Lung microvascular endothelial cell (primary cell): ENCODE measurements around the gene TUBAL3. TPM values are rescaled to one million over a fixed set of nuclear protein-coding genes. Genes with fewer than 3 reads are reported as not detected.

ENCODE experiments used
- DNase-seq, 2 donors: peaks; one replicate each; pipeline versions ENCODE4 v3.0.0 to v3.0.0-alpha.2; 2010; ENCODE audit warnings: low read depth in 2 of 2
- total RNA-seq: library from RNA; depleted of rRNA; stranded (reverse); fragments of >200 nt; gene quantifications from 2 replicates; pipeline ENCODE4 v1.2.1, GENCODE V29; 2014

The TUBAL3 gene
- total RNA-seq: under 0.01 TPM in 1 of 2 replicates, not detected in the other

DNA sequence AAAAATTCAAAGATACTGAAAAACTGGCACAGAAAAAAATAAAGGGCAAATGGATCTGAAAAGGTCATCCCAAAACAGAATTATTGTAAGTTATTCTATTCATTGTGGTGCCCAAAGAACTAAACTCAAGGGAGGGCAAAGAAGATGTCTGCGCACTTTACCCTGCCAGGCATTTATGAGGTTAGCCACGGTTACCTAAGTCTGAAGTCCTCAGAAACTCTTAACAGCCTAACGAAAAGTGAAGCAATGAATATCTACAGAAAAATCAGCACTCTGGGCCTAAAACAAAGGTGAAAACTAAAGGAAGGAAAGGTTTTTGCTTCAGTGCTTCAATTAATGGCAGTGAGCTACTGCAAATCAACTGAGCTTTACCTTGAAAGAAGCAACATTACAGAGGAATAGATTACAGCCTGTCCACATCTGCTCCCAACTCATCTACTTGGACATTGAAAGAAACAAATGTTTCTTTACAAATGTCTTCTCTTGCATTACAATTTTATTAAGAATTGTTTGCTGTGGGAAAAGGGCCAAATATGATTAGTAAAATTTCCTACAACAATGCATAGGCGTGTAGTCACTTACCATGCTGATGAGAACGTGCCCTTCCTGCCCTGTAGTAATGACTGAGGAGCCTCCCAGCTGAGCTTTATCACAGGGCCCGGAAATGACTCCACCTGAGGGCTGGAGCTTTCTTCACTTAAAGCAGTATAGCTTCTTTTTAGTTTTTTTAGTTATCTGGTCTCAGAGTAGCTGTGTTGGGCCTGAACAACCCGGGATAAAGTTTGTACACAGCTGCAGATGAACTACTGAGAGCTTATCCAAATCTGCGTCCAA is at the start of gene TUBAL3:
TSS of gene TUBAL3 (minus strand) at position 621 of the 834 bp plus-strand sequence. CDS start at position 585, 36 bp downstream.
- DNase-seq: peak in 1 of 2 donors; percentile 71

DNA sequence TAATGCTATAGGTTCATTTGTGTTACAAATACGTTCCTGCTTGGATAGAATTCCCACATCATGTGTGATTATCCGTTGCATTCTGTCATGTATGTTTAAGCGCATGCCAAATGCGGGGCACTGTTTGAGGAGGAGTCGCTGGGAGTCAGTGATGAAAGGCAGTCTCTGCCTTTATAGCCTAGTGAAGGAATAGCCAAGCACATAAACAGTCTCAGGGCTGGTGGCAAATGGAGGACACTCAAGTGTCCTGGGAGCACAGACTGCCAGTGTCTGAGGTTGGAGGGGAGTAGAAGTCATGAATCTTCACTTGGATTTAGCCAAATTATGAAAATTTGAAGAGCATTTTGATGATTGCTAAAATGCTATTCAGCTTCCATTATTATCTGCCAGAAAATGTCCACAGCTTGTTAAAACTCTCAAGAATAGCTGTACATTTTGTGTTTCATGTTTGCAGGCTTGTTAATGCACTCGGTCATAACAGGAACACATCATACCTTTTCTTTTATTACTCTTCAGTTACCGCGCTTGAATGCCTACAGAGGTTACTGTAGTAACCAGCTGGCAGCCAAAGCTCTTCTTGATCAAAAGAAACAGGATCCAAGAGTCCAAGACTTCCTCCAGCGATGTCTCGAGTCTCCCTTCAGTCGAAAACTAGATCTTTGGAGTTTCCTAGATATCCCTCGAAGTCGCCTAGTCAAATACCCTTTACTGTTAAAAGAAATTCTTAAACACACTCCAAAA is 49.3 kb upstream of the TUBAL3 start:
- no peak for DNase-seq

- peak; percentile 14 to 18 for DNase-seq
Measured at GRCh38 chr10:5450605-5451384, 46.2 kb upstream of the TUBAL3 start.

- DNase-seq: peak; percentile 48 to 84
Measured at GRCh38 chr10:5449823-5450222, 45.2 kb upstream of the TUBAL3 start.

GRCh38 chr10:5449227-5449626 is 44.6 kb upstream of the TUBAL3 start:
- DNase-seq: peak in 1 of 2 donors; percentile 22

DNA sequence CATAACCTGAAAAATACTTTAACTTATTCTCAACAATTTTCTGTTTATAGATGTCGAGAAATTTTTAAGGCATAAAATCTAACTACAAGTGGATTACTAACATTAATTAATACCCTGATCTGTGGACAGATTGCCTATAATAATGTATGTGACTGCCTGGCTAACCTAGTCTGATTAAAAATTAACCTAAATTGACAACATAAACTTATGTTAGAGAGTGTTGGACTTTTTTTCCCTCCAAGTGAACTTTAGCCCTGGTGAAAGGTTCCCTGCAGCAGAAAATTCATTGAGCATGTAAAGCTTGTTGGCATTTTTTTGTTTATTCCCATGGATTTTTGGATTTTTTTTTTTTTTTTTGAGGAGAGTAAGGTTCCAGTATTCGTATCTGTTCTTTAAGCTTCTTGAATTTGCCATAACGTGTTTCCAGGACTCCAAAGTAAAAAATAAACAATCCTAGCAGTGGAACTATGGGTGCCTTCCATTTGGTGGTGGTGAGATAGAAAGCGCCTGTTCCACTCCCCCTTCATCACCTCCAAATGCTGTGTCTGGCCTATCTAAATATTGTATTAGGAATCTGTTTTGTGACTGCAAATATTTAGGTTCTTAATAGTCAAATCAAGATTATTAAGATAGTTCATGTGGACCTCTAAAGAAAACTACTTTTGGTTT is 43.8 kb upstream of the TUBAL3 start:
- peak in 1 of 2 donors; percentile 25 for DNase-seq

GRCh38 chr10:5447611-5448071 is 43.0 kb upstream of the TUBAL3 start:
- peak; percentile 34 to 42 for DNase-seq

DNA sequence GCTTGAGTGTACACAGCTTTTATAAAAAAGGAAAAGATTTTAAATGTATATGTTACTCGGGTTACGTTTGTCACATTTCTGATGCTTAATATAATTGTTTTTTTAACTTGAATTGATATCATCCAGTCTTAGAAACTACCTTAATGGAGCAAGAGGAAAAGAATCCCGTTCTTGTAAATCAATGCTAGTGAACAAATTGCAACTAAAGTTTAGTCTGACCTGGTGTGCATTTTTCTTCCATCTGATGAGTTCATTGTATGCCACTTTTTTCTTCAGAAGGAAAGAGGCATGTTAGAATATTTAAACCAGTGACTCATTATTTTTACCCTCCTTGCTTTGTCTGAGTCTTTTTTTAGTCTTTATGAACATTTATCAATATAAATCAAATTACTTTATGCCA is 42.4 kb upstream of the TUBAL3 start:
- DNase-seq: peak; percentile 30 to 33

- DNase-seq: peak; percentile 91 to 93
Measured at GRCh38 chr10:5446390-5446926, 41.8 kb upstream of the TUBAL3 start.

- DNase-seq: no peak
Measured at GRCh38 chr10:5445006-5445405, 40.4 kb upstream of the TUBAL3 start.

- no peak for DNase-seq
Measured at GRCh38 chr10:5443429-5443828, 38.8 kb upstream of the TUBAL3 start.

DNA sequence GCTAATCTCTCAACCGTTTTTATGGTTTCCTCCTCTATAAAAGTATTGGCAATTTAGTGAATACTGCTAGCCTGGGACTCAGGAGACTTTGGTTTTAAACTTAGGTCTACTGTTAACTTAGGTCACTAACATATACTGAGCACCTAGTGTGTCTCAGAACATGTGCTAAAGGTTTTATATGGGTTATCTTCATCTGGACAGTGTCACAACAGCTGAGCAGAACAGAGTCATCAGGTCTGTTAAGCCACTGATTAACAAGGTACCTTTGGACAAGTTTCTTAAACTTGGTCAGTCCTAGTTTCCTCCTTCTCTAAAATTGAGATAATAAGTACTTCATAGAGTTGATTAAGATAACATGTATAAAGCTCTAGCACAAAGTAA is 38.4 kb upstream of the TUBAL3 start:
- no peak for DNase-seq

- peak; percentile 64 to 76 for DNase-seq
Measured at GRCh38 chr10:5442065-5442989, 37.7 kb upstream of the TUBAL3 start.

DNA sequence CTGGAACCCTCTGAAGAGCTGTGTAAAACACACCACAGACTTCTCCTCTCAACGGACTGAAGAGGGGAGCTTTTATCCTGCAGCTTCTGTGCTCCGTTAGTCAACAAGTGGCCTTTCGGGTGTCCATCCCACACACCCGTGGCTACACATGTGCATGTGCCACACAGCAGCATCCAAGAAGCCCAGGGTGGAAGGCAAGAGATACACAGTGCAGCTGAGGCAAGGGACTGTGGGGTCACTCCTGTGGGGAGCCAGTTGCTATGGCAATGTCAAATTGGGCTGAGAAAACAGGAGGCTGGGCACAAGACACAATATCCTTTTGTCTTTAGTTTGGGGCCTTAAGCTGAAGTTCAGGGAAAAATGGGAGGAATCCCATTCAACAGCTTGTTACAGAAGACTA is 36.5 kb upstream of the TUBAL3 start:
- no peak for DNase-seq

- no peak for DNase-seq
Measured at GRCh38 chr10:5440206-5440605, 35.6 kb upstream of the TUBAL3 start.

GRCh38 chr10:5435328-5435727 is 30.7 kb upstream of the TUBAL3 start:
- no peak for DNase-seq

DNA sequence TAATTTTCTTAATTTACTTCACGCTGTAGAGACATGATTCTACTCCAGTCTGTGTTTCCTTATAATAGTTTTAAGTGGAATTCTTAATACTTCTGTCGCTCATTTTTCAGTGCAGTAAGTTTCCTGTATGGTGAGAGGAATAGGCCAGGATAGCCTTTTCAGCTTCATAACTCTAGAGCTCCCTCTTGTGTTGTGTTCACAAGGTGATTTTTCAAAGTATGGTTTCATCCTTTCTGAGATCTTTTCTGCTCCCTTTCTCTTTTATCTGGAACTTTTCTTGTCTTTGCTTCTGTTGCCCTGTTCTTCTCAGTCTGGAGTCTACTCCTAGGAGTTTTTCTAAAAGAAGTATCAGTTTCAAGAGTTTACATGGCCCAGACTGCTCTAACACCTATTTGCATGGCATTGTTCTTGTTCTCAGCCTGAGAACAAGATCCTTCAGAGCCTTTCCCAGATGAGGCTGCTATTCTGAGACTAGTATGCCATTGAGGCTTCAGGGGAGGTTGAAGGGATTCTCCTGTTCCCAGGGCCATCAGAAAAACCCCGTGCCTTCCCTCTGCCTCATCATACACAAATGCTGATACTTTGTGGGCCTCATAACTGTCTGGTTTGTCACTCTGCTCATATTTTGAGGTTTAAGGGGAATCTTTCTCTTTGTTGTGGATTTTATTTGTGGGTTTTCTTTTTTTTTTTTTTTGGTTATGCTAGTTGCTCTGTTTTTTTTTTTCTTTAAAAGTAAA is 29.6 kb upstream of the TUBAL3 start:
- DNase-seq: peak; percentile 77 to 83

GRCh38 chr10:5433182-5433581 is 28.6 kb upstream of the TUBAL3 start:
- DNase-seq: peak in 1 of 2 donors; percentile 24

- peak in 1 of 2 donors; percentile 17 for DNase-seq
Measured at GRCh38 chr10:5428133-5428532, 23.5 kb upstream of the TUBAL3 start.
